HepG2 (cell line): ENCODE results near the gene IWS1. TPM values are rescaled to one million over a fixed set of nuclear protein-coding genes. Genes with fewer than 3 reads are reported as not detected.
A peak's percentile ranks its signal among the peaks of the same experiment; 100 is the strongest.

ENCODE experiments used
- ATAC-seq: fragments of 200-7000 bp; cut with Tn5 transposase; 3 replicates; pipeline ENCODE4 v1.9.1; 2020; ENCODE audit warnings: mild to moderate bottlenecking, moderate library complexity
- BruUV-seq: library from RNA; stranded (reverse); fragments of 400-500 nt; replicated peaks from 2 replicates; lab custom pipeline; 2021; lab: Mats Ljungman, UMichigan
- CTCF ChIA-PET: fragments of 300-600 bp; formaldehyde crosslinking; extraction: SDS; loops from one replicate; lab custom pipeline; 2021; ENCODE audit warnings: low total read pairs, inconsistent platforms, low intra/inter-chr PET ratio; lab: Yijun Ruan, JAX
- POLR2A ChIA-PET: fragments of 350-600 bp; sonication (Branson Sonifier 250); formaldehyde crosslinking; loops from one replicate; lab custom pipeline; 2020; ENCODE audit warnings: antibody characterized with exemption, inconsistent platforms; lab: Yijun Ruan, JAX
- DNase-seq: peaks from one replicate; pipeline ENCODE4 v3.0.0-alpha.2; 2015; ENCODE audit warnings: low spot score
- FAIRE-seq: peaks from 3 replicates; lab custom pipeline; 2011; peaks lifted over from hg19 to GRCh38; lab: Jason Lieb, UNC
- H2AFZ ChIP-seq: one replicate; pipeline ENCODE4 v1.6.1; 2011; ENCODE audit warnings: low read length, inconsistent platforms
- H3K27ac ChIP-seq: fragments of 300-600 bp; 3 replicates; pipeline ENCODE4 v1.8.0; 2011; ENCODE audit warnings: mixed run types, mild to moderate bottlenecking, mixed read lengths, low read length, inconsistent platforms; ENCODE audit not compliant: insufficient read depth; ENCODE audit errors: extremely low read length
- H3K27me3 ChIP-seq, 2 experiments: fragments of 200-600 bp in 1 of 2; 2 replicates in 1 of 2; 3 replicates in 1 of 2; pipeline versions ENCODE4 v1.6.0 to v1.8.0; 2011; ENCODE audit warnings: low read length in 2 of 2, mild to moderate bottlenecking in 2 of 2, moderate library complexity in 2 of 2, inconsistent platforms in 1 of 2; ENCODE audit not compliant: insufficient read depth in 2 of 2, control insufficient read depth in 1 of 2
- H3K36me3 ChIP-seq, 2 experiments: fragments of 200-600 bp in 1 of 2; replicated peaks in 1 of 2; 2 replicates in 1 of 2; 3 replicates in 1 of 2; pipeline versions ENCODE4 v1.5.1 to v1.8.0; 2011; ENCODE audit warnings: low read length in 2 of 2, inconsistent platforms in 1 of 2; ENCODE audit not compliant: insufficient read depth in 2 of 2, control insufficient read depth in 1 of 2
- H3K4me1 ChIP-seq: 2 replicates; pipeline ENCODE4 v1.5.1; 2012; ENCODE audit warnings: low read length, inconsistent platforms; ENCODE audit not compliant: insufficient read depth
- H3K4me2 ChIP-seq: 2 replicates; pipeline ENCODE4 v1.6.0; 2011; ENCODE audit warnings: low read depth, low read length, inconsistent platforms
- H3K4me3 ChIP-seq, 3 experiments: fragments of 200-600 bp in 1 of 3; sonication (generic), shearing (Covaris generic) in 1 of 3; replicated peaks in 1 of 3; 2 replicates each; pipeline ENCODE4 v1.5.1; 2011 to 2016; ENCODE audit warnings: low read length in 3 of 3, inconsistent platforms in 2 of 3, low read depth in 2 of 3, mild to moderate bottlenecking in 2 of 3, control low read depth in 1 of 3, mixed read lengths in 1 of 3; ENCODE audit not compliant: insufficient read depth in 1 of 3
- H3K79me2 ChIP-seq: one replicate; pipeline ENCODE4 v1.6.1; 2011; ENCODE audit warnings: low read length, inconsistent platforms; ENCODE audit not compliant: insufficient read depth
- H3K9ac ChIP-seq: 2 replicates; pipeline ENCODE4 v1.6.0; 2011; ENCODE audit warnings: mild to moderate bottlenecking, low read depth, low read length, inconsistent platforms; ENCODE audit not compliant: insufficient read depth
- H3K9me3 ChIP-seq: 2 replicates; pipeline ENCODE4 v1.5.1; 2012; ENCODE audit warnings: mild to moderate bottlenecking, low read length
- H4K20me1 ChIP-seq: 2 replicates; pipeline ENCODE4 v1.6.0; 2011; ENCODE audit warnings: inconsistent platforms, mild to moderate bottlenecking, low read length, moderate library complexity; ENCODE audit not compliant: insufficient read depth
- MATR3 ChIP-seq: sonication (generic); formaldehyde crosslinking; IDR thresholded peaks from 2 replicates; pipeline ENCODE4 v1.4.0; 2020; ENCODE audit warnings: missing genetic modification reagents
- MBNL3 ChIP-seq: fragments of 250-450 bp; sonication (Bioruptor Pico); conservative IDR thresholded peaks from 2 replicates; pipeline ENCODE4 v1.8.0; 2022; ENCODE audit warnings: mild to moderate bottlenecking, inconsistent platforms
- NFRKB ChIP-seq: fragments of 450-650 bp; IDR thresholded peaks from 2 replicates; pipeline ENCODE4 v1.6.1; 2017
- POGK ChIP-seq: sonication (generic); formaldehyde crosslinking; conservative IDR thresholded peaks from 2 replicates; pipeline ENCODE4 v1.8.0; 2022; ENCODE audit warnings: mild to moderate bottlenecking, moderate library complexity, missing genetic modification reagents
- REPIN1 ChIP-seq: sonication (generic); formaldehyde crosslinking; IDR thresholded peaks from 2 replicates; pipeline ENCODE4 v1.8.0; 2022; ENCODE audit warnings: missing genetic modification reagents, low read depth, mild to moderate bottlenecking, borderline replicate concordance
- ZBTB2 ChIP-seq: sonication (generic); formaldehyde crosslinking; IDR thresholded peaks from 2 replicates; pipeline ENCODE4 v1.8.0; 2022; ENCODE audit warnings: low read depth, missing genetic modification reagents
- ZBTB26 ChIP-seq: IDR thresholded peaks from 2 replicates; pipeline ENCODE4 v1.6.1; 2016; ENCODE audit warnings: missing compliant biosample characterization, missing genetic modification reagents, borderline replicate concordance
- ZBTB43 ChIP-seq: sonication (generic); formaldehyde crosslinking; conservative IDR thresholded peaks from 2 replicates; pipeline ENCODE4 v1.4.0; 2020; ENCODE audit warnings: missing genetic modification reagents
- ZFP37 ChIP-seq: sonication (generic); formaldehyde crosslinking; IDR thresholded peaks from 2 replicates; pipeline ENCODE4 v1.4.0; 2020; ENCODE audit warnings: missing genetic modification reagents, borderline replicate concordance
- ZNF660 ChIP-seq: sonication (generic); formaldehyde crosslinking; IDR thresholded peaks from 2 replicates; pipeline ENCODE4 v1.5.1; 2020; ENCODE audit warnings: mild to moderate bottlenecking, low read depth, missing genetic modification reagents, borderline replicate concordance
- ZNF772 ChIP-seq: sonication (generic); formaldehyde crosslinking; IDR thresholded peaks from 2 replicates; pipeline ENCODE4 v1.5.0; 2020; ENCODE audit warnings: mild to moderate bottlenecking, missing genetic modification reagents
- ZSCAN30 ChIP-seq: sonication (generic); formaldehyde crosslinking; IDR thresholded peaks from 2 replicates; pipeline ENCODE4 v1.5.0; 2020; ENCODE audit warnings: mild to moderate bottlenecking, missing genetic modification reagents
- WGBS: methylation state at CpG from one replicate; pipeline ENCODE4 v1.1.6; 2017; ENCODE audit warnings: low lambda C conversion rate; 5-methylcytosine and 5-hydroxymethylcytosine counted together
- in situ Hi-C: cut with HindIII; loops from 2 replicates; pipeline ENCODE4 v1.10.0; 2017; ENCODE audit warnings: low pct_unique_long_range_greater_than_20kb; ENCODE audit not compliant: extremely low pct_ligation_motif_present
- intact Hi-C: fragments of 100-400 bp; cut with micrococcal nuclease; formaldehyde crosslinking; loops from one replicate; pipeline ENCODE4 v1.10.0; 2022; ENCODE audit not compliant: unreplicated experiment
- polyA plus RNA-seq, 8 experiments: library from polyadenylated mRNA; depleted of rRNA in 3 of 8; stranded (reverse) in 7 of 8; unstranded in 1 of 8; fragments of >200 nt; fragmentation: Illumina TruSeq in 4 of 8; extraction: Trizol in 4 of 8; gene quantifications; 2 replicates each; pipeline versions ENCODE4 v1.2.1 to v1.2.3, GENCODE V29; 2011 to 2016; ENCODE audit warnings: low read depth in 4 of 8, missing spikeins in 1 of 8, mixed read lengths in 1 of 8; ENCODE audit not compliant: insufficient read depth in 1 of 8
- total RNA-seq, 5 experiments: library from RNA; depleted of rRNA; stranded (reverse); fragments of >200 nt; fragmentation: Illumina TruSeq; extraction: Trizol; gene quantifications; 2 replicates each; pipeline ENCODE4 v1.2.3, GENCODE V29; 2016; ENCODE audit warnings: low read depth in 1 of 5
- TF ChIP-seq, protein P1 (sequence below): sonication (generic); formaldehyde crosslinking; IDR thresholded peaks from 2 replicates; pipeline ENCODE4 v1.4.0; 2020; ENCODE audit warnings: missing genetic modification reagents
- TF ChIP-seq, protein P2 (sequence below): sonication (generic); formaldehyde crosslinking; IDR thresholded peaks from 2 replicates; pipeline ENCODE4 v1.4.0; 2020; ENCODE audit warnings: missing genetic modification reagents

Gene IWS1
- total and polyA plus RNA-seq, 2 of the 13 experiments (the other 11 are each of a cell fraction or from before 2014, with no cell fraction given), result 28.9 to 62.3 TPM

GRCh38 chr2:127449414-127449813 is 76.9 kb downstream of the IWS1 start:
- Histone ChIP-seq H3K9me3 (peaks cover 7% of the 10 kb centered on the region), H3K4me3 (no peak overlapping the region), H3K4me2 (no peak overlapping the region), H3K79me2 (no peaks in the 10 kb centered on the region), H3K27me3 (no peaks in the 10 kb centered on the region), H3K9ac (no peak overlapping the region), H3K4me1 (peaks cover 43% of the 10 kb centered on the region), H3K36me3 (no peaks in the 10 kb centered on the region), H2AFZ (peak overlapping the region; percentile 49), H3K27ac (no peak overlapping the region), H4K20me1 (no peaks in the 10 kb centered on the region)
- ChIA-PET POLR2A (no interaction called here), CTCF (no interaction called here)
- ATAC-seq, result no peak
- WGBS, result 87% methylated on average over 4 of the region's 4 CpGs
- DNase-seq, result no peak
- in situ Hi-C loops (no loop called here), intact Hi-C loops (no loop called here)
- no peak for FAIRE-seq
- no TSS peak for BruUV-seq
- no peak for TF ChIP-seq NFRKB
- no peak for TF ChIP-seq ZBTB43 (CRISPR knock-in tag)
- no peak for TF ChIP-seq POGK (CRISPR knock-in tag)
- no peak for TF ChIP-seq ZFP37 (CRISPR knock-in tag)
- TF ChIP-seq, protein P1, sequence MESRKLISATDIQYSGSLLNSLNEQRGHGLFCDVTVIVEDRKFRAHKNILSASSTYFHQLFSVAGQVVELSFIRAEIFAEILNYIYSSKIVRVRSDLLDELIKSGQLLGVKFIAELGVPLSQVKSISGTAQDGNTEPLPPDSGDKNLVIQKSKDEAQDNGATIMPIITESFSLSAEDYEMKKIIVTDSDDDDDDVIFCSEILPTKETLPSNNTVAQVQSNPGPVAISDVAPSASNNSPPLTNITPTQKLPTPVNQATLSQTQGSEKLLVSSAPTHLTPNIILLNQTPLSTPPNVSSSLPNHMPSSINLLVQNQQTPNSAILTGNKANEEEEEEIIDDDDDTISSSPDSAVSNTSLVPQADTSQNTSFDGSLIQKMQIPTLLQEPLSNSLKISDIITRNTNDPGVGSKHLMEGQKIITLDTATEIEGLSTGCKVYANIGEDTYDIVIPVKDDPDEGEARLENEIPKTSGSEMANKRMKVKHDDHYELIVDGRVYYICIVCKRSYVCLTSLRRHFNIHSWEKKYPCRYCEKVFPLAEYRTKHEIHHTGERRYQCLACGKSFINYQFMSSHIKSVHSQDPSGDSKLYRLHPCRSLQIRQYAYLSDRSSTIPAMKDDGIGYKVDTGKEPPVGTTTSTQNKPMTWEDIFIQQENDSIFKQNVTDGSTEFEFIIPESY (CRISPR knock-in tag), result no peak
- TF ChIP-seq ZBTB26, result no peak
- no peak for TF ChIP-seq REPIN1 (CRISPR knock-in tag)
- TF ChIP-seq, protein P2, sequence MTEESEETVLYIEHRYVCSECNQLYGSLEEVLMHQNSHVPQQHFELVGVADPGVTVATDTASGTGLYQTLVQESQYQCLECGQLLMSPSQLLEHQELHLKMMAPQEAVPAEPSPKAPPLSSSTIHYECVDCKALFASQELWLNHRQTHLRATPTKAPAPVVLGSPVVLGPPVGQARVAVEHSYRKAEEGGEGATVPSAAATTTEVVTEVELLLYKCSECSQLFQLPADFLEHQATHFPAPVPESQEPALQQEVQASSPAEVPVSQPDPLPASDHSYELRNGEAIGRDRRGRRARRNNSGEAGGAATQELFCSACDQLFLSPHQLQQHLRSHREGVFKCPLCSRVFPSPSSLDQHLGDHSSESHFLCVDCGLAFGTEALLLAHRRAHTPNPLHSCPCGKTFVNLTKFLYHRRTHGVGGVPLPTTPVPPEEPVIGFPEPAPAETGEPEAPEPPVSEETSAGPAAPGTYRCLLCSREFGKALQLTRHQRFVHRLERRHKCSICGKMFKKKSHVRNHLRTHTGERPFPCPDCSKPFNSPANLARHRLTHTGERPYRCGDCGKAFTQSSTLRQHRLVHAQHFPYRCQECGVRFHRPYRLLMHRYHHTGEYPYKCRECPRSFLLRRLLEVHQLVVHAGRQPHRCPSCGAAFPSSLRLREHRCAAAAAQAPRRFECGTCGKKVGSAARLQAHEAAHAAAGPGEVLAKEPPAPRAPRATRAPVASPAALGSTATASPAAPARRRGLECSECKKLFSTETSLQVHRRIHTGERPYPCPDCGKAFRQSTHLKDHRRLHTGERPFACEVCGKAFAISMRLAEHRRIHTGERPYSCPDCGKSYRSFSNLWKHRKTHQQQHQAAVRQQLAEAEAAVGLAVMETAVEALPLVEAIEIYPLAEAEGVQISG (CRISPR knock-in tag), result no peak
- TF ChIP-seq ZNF660 (CRISPR knock-in tag), result no peak
- no peak for TF ChIP-seq MATR3 (CRISPR knock-in tag)
- no peak for TF ChIP-seq ZSCAN30 (CRISPR knock-in tag)
- TF ChIP-seq ZBTB2 (CRISPR knock-in tag), result no peak
- no peak for TF ChIP-seq MBNL3
- no peak for TF ChIP-seq ZNF772 (CRISPR knock-in tag)
